Activated naive CD4-positive, alpha-beta T cell treated with anti-CD3 and anti-CD28 coated beads, Interleukin-2, amount 50 U/mL, for 24 hours (primary cell): ENCODE results near the gene SPDL1.

Experiments
- H3K27ac Mint-ChIP-seq: one replicate; pipeline ENCODE4 v1.8.0; 2021; ENCODE audit warnings: mild to moderate bottlenecking, mixed read lengths
- H3K27me3 Mint-ChIP-seq: one replicate; pipeline ENCODE4 v1.8.0; 2021; ENCODE audit warnings: mixed read lengths
- H3K36me3 Mint-ChIP-seq: one replicate; pipeline ENCODE4 v1.8.0; 2021; ENCODE audit warnings: mixed read lengths
- H3K4me1 Mint-ChIP-seq: one replicate; pipeline ENCODE4 v1.8.0; 2021; ENCODE audit warnings: mixed read lengths
- H3K4me3 Mint-ChIP-seq: one replicate; pipeline ENCODE4 v1.8.0; 2021; ENCODE audit warnings: mild to moderate bottlenecking, mixed read lengths
- H3K9me3 Mint-ChIP-seq: one replicate; pipeline ENCODE4 v1.8.0; 2021; ENCODE audit warnings: mixed read lengths

Gene SPDL1

DNA sequence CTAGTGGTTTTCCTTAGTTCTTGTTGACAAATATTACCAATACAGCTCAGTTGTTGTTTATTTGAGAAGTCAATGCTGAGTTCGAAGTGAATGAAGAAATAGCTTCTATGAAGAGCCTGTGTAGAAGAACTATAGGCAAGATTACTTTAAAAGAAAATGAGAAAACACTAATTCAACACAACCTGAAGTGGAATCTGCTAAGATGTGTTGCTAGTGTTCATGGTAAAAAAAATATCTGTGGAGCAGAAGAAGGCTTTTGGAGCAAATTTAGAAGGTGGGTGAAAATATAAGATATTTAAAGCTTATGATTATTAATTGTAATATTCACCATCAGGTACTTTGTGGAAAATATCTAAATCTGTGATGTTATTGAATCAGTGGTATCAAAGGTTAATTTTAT lies 51.0 kb downstream of the SPDL1 start:
- peaks cover 22% of the 10 kb centered on the region for H3K4me1 Mint-ChIP-seq
- no peak overlapping the region for H3K27ac Mint-ChIP-seq
- H3K36me3 Mint-ChIP-seq = peaks cover 14% of the 10 kb centered on the region
- no peak overlapping the region for H3K4me3 Mint-ChIP-seq
- H3K9me3 Mint-ChIP-seq = no peaks in the 10 kb centered on the region
- H3K27me3 Mint-ChIP-seq = no peaks in the 10 kb centered on the region

DNA sequence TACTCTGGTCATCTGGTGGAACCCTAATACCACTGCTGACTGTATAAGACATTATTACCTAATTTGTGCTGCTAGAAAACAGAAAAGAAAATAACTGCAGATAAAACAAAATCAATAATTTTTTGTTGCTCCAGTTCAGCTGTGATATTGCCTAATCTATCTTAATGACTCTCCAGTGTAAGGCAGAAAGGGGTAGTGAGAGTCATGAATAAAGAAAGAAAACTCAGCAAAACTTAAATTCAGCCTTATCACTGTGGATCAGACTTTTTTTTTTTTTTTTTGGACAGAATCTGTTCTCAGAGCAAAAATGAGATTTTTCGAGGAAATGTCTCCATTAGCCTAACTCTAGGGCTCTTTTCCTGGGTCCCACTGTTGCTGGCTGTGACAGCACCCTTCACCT lies 52.4 kb downstream of the SPDL1 start:
- Mint-ChIP-seq H3K27ac (peak overlapping the region; percentile 93), H3K4me1 (peaks cover 36% of the 10 kb centered on the region), H3K36me3 (peaks cover 22% of the 10 kb centered on the region), H3K4me3 (peak overlapping the region; percentile 95), H3K9me3 (no peaks in the 10 kb centered on the region), H3K27me3 (no peaks in the 10 kb centered on the region)

GRCh38 chr5:169636477-169637084 lies 53.0 kb downstream of the SPDL1 start:
- peaks cover 42% of the 10 kb centered on the region for H3K4me1 Mint-ChIP-seq
- H3K9me3 Mint-ChIP-seq = no peaks in the 10 kb centered on the region
- no peaks in the 10 kb centered on the region for H3K27me3 Mint-ChIP-seq
- peak overlapping the region; percentile 94 for H3K27ac Mint-ChIP-seq
- H3K36me3 Mint-ChIP-seq = peaks cover 23% of the 10 kb centered on the region
- H3K4me3 Mint-ChIP-seq = peak overlapping the region; percentile 95

GRCh38 chr5:169637085-169637548 lies 53.5 kb downstream of the SPDL1 start, which contains the start of gene DOCK2:
Gene DOCK2 (plus strand): TSS chr5:169637275. CDS start chr5:169637327, 52 bp downstream.
- Mint-ChIP-seq H3K9me3 (no peaks in the 10 kb centered on the region), H3K4me1 (peaks cover 48% of the 10 kb centered on the region), H3K36me3 (peaks cover 24% of the 10 kb centered on the region), H3K27me3 (no peaks in the 10 kb centered on the region), H3K27ac (peak within 1 kb of the TSS; percentile 94), H3K4me3 (peak within 1 kb of the TSS; percentile 95)

- peak overlapping the region; percentile 95 for H3K4me3 Mint-ChIP-seq
- H3K9me3 Mint-ChIP-seq = no peaks in the 10 kb centered on the region
- H3K27me3 Mint-ChIP-seq = no peaks in the 10 kb centered on the region
- peaks cover 53% of the 10 kb centered on the region for H3K4me1 Mint-ChIP-seq
- H3K36me3 Mint-ChIP-seq = peaks cover 25% of the 10 kb centered on the region
- peak overlapping the region; percentile 91 for H3K27ac Mint-ChIP-seq
These were observed 54.1 kb downstream of the SPDL1 start for GRCh38 chr5:169637549-169638121.

DNA sequence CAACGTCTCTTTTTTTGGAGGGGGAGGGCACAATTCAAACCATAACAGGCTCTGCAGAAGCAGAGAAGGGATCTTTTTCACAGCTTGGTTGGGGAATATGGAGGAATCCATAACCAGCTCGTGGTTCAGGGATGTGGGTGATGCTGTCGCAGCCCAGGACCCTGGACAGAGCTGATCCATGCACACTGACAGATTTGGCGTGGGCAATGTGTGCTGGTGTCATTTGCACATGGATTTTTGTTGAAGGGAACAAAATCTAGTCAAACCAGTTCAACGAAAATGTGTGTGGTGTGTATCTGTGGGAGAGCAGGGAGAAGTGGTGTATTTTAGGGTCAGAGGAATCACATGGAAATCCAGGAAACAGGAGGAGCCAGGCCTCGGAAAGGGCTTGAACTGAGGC lies 57.7 kb downstream of the SPDL1 start:
- no peaks in the 10 kb centered on the region for H3K9me3 Mint-ChIP-seq
- H3K36me3 Mint-ChIP-seq = peaks cover 26% of the 10 kb centered on the region
- peak overlapping the region; percentile 52 for H3K4me3 Mint-ChIP-seq
- H3K27ac Mint-ChIP-seq = peak overlapping the region; percentile 55
- peaks cover 82% of the 10 kb centered on the region for H3K4me1 Mint-ChIP-seq
- no peaks in the 10 kb centered on the region for H3K27me3 Mint-ChIP-seq

DNA sequence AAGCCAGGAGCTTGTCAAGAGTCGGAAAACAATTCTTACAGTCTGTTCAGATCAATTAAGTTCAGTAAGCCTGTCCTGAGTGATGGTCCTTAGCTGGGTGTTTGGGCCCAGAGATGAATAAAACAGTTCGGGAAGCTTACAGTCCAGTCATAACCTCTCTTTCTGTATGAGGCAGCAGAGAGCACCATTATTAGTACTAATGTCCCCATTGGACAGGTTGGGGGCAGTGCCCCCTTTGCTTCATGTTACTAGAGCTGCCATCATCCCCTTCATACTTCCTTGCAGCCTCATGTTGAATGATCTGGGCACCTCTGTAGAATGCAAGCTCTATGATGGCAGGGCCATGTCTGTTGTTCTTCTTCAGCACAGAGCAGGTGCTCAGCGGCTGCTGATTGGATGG lies 63.3 kb downstream of the SPDL1 start:
- no peaks in the 10 kb centered on the region for H3K27me3 Mint-ChIP-seq
- peaks cover 6% of the 10 kb centered on the region for H3K36me3 Mint-ChIP-seq
- H3K4me3 Mint-ChIP-seq = no peak overlapping the region
- H3K27ac Mint-ChIP-seq = no peak overlapping the region
- no peaks in the 10 kb centered on the region for H3K9me3 Mint-ChIP-seq
- H3K4me1 Mint-ChIP-seq = peaks cover 93% of the 10 kb centered on the region

- no peak overlapping the region for H3K27ac Mint-ChIP-seq
- peak overlapping the region; percentile 15 for H3K4me3 Mint-ChIP-seq
- H3K9me3 Mint-ChIP-seq = no peaks in the 10 kb centered on the region
- no peaks in the 10 kb centered on the region for H3K27me3 Mint-ChIP-seq
- peaks cover 4% of the 10 kb centered on the region for H3K36me3 Mint-ChIP-seq
- H3K4me1 Mint-ChIP-seq = peaks cover 93% of the 10 kb centered on the region
These were observed 64.0 kb downstream of the SPDL1 start for GRCh38 chr5:169647566-169647965.

GRCh38 chr5:169648725-169649310 lies 65.2 kb downstream of the SPDL1 start:
- Mint-ChIP-seq H3K36me3 (peaks cover 5% of the 10 kb centered on the region), H3K27ac (peak overlapping the region; percentile 89), H3K4me3 (no peak overlapping the region), H3K27me3 (no peaks in the 10 kb centered on the region), H3K4me1 (peaks cover 93% of the 10 kb centered on the region), H3K9me3 (no peaks in the 10 kb centered on the region)

- H3K27ac Mint-ChIP-seq = peak overlapping the region; percentile 89
- peaks cover 5% of the 10 kb centered on the region for H3K36me3 Mint-ChIP-seq
- peak overlapping the region; percentile 63 for H3K4me3 Mint-ChIP-seq
- no peaks in the 10 kb centered on the region for H3K9me3 Mint-ChIP-seq
- H3K4me1 Mint-ChIP-seq = peaks cover 92% of the 10 kb centered on the region
- H3K27me3 Mint-ChIP-seq = no peaks in the 10 kb centered on the region
These were observed 65.9 kb downstream of the SPDL1 start for GRCh38 chr5:169649486-169649885.

DNA sequence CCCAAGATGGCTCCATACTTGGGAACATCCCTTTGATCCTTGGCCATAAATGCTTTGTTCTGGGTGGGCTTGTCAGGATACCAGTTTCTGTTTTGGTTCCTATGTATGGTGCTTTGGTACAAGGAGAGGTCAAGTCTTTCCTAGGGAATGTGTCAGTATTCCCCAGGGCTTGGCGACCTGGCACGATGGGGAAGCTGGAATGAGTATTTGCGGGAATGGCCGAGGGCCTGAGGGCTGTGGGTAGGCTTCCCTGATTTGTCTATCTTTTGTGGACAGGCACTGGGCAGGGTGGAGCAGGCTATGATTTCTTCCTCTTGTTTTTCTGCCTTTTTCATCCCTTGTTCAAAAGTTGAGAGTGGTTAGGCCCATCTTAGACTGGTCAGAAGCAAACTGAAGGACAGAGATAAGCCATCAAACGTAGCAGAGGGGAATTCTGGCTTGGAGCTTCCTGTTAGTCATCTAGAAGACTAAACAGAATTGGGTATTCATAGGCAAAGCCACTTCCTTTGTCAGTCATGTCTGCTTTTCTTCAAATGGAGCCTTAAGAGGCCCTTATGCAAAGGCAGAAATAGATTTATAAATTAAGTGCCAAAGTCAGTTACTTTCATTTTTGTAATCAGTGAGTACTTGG lies 67.2 kb downstream of the SPDL1 start:
- H3K4me1 Mint-ChIP-seq = peaks cover 93% of the 10 kb centered on the region
- H3K4me3 Mint-ChIP-seq = peak overlapping the region; percentile 75
- H3K27me3 Mint-ChIP-seq = no peaks in the 10 kb centered on the region
- no peaks in the 10 kb centered on the region for H3K9me3 Mint-ChIP-seq
- peak overlapping the region; percentile 98 for H3K27ac Mint-ChIP-seq
- H3K36me3 Mint-ChIP-seq = peaks cover 9% of the 10 kb centered on the region

- Mint-ChIP-seq H3K9me3 (no peaks in the 10 kb centered on the region), H3K36me3 (peaks cover 6% of the 10 kb centered on the region), H3K27ac (peak overlapping the region; percentile 98), H3K27me3 (no peaks in the 10 kb centered on the region), H3K4me3 (peak overlapping the region; percentile 75), H3K4me1 (peaks cover 93% of the 10 kb centered on the region)
These were observed 68.0 kb downstream of the SPDL1 start for GRCh38 chr5:169651526-169651925.

DNA sequence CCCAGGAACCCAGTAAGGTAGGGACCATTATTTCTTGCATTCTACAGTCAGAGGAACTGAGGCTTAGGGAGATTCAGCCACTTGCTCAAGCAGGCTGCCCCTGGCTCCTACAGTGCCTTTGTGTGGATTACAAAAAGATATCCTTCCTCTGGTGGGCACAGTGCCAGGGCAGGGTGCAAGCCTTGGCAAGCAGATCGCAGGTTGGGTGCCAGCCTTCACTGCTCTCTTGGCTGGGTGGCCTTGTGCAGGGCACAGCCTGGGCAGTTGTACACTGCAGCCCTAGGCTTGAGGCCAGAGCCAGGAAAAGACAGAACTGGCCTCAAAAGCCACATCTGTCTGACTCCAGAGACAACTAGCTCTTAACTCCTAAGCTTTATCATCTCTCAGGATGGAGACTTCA lies 68.5 kb downstream of the SPDL1 start:
- H3K27ac Mint-ChIP-seq = no peak overlapping the region
- no peaks in the 10 kb centered on the region for H3K27me3 Mint-ChIP-seq
- H3K4me3 Mint-ChIP-seq = no peak overlapping the region
- H3K9me3 Mint-ChIP-seq = no peaks in the 10 kb centered on the region
- peaks cover 8% of the 10 kb centered on the region for H3K36me3 Mint-ChIP-seq
- H3K4me1 Mint-ChIP-seq = peaks cover 93% of the 10 kb centered on the region

DNA sequence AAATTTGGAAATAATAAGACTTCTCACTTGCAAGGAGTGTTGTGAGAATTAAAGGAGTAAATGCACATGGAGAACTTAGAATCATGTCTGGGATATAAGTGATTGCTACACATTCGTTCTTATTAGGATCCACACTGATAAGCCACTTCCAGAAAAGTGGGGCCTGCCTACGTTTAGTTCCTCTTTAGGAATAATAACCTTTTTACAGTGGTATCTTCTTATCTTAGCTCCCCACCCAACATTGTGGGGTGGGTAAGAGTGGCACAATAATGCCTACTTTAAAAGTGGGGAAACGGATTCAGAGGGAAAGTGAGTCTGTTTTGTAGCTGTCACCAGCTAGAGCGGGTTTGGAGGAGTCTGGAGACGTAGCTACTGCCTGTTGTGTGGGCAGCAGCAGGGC lies 69.5 kb downstream of the SPDL1 start:
- no peaks in the 10 kb centered on the region for H3K27me3 Mint-ChIP-seq
- peaks cover 13% of the 10 kb centered on the region for H3K36me3 Mint-ChIP-seq
- H3K4me3 Mint-ChIP-seq = no peak overlapping the region
- H3K4me1 Mint-ChIP-seq = peaks cover 91% of the 10 kb centered on the region
- H3K9me3 Mint-ChIP-seq = no peaks in the 10 kb centered on the region
- peak overlapping the region; percentile 51 for H3K27ac Mint-ChIP-seq
